Activated gamma-delta T cell treated with Interleukin-2 at 50 U/mL for 16 hours (primary cell): ENCODE results near the gene PLCB3.
"Not testable (repeated sequence)": the region's sequence is repeated elsewhere in the genome, so short reads cannot be mapped to it uniquely, and the experiment has no call there.

Source experiments
- DNase-seq: peaks from one replicate; pipeline ENCODE4 v3.0.0-alpha.2; 2020

Gene PLCB3

DNA sequence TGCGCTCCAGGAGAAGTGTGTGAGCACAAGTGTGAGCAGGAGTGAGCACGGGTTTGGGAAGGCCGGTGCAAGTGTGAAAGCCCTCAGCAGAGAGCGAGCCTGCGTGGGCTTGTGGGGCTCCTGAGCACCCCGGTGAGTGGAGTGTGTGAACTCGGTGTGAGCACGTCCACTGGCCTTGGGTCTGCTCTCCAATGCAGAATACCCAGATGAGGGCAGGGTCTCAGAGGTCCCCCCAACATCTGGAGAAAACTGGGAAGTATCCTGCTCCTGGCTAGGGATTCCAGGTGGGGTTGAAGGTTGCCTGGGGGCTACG lies 55.2 kb downstream of the PLCB3 start:
- DNase-seq, result no peak

- DNase-seq, result no peak
Observed at GRCh38 chr11:64306876-64307622, 55.7 kb downstream of the PLCB3 start.

GRCh38 chr11:64307795-64308194 lies 56.5 kb downstream of the PLCB3 start:
- DNase-seq, result not testable (repeated sequence)

DNA sequence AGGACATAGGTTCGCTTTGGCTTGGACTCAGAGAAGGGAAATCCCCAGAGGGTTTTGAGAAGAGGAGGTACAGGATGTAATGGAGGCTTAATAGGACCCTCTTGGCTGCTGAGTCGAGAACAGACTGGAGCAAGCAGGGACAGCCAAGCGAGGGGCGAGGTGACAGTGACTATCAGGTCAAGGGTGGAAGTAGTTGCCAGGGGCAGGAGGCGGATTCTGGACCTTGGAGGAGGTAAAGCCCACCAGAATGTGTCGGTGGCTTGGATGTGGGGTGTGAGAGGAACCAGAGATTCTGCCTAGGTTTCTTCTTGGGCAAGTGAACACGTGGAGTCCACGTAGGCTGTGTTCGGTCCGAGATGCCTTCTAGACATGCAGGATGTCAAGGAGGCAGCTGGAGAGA lies 61.6 kb downstream of the PLCB3 start:
- no peak for DNase-seq

DNA sequence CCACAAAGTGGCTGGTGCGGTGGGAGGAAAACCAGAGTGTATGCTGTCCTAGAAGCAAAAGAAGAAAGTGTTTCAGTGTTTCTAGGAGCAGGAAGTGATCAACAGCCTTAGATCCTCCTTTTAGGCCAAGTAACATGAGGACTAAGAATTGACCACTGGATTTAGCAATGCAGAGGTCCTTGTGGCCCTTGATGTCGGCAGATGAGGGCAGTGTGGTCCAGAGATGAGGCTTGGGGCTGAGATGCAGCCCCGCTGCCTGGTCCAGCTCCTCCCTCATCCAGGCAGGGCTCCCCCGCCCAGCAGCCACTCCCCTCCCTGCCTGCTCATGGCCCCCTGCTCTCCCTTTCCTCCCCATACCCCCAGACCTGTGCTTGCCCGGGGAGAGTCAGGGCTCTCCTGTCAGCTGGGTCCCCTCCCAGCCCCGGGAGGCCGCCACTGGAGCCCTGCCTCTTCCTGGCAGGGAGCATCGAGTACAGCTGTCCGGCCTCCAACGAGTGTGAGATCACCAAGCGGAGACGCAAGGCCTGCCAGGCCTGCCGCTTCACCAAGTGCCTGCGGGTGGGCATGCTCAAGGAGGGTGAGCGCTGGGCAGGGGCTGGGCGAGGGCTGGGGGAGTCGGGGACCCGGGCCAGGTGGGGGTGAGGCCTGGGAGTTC lies 62.3 kb downstream of the PLCB3 start:
- no peak for DNase-seq

GRCh38 chr11:64314146-64314804 lies 62.9 kb downstream of the PLCB3 start:
- DNase-seq, result no peak

DNA sequence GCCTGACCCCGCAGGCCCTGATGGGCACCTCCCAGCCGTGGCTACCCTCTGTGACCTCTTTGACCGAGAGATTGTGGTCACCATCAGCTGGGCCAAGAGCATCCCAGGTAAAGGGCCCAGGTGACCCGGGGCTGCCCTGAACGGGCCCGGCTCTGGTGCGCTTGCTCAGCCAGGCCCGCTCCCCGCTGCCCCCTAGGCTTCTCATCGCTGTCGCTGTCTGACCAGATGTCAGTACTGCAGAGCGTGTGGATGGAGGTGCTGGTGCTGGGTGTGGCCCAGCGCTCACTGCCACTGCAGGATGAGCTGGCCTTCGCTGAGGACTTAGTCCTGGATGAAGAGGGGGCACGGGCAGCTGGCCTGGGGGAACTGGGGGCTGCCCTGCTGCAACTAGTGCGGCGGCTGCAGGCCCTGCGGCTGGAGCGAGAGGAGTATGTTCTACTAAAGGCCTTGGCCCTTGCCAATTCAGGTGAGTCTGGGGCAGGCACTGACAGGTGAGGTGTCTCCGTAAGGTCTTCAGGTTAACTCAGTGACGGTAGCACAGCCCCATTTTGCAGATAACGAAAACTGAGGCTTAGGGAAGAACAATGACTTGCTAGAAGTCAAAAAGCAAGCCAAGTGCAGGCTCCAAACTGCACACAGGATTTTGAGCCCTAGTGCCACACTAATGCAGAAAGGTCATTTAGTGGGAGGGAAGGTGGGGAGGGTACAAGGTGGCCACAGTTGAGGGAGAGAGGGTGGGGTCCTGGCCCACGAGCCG lies 63.7 kb downstream of the PLCB3 start:
- no peak for DNase-seq

GRCh38 chr11:64315667-64316526 lies 64.6 kb downstream of the PLCB3 start:
- DNase-seq, result not testable (repeated sequence)

DNA sequence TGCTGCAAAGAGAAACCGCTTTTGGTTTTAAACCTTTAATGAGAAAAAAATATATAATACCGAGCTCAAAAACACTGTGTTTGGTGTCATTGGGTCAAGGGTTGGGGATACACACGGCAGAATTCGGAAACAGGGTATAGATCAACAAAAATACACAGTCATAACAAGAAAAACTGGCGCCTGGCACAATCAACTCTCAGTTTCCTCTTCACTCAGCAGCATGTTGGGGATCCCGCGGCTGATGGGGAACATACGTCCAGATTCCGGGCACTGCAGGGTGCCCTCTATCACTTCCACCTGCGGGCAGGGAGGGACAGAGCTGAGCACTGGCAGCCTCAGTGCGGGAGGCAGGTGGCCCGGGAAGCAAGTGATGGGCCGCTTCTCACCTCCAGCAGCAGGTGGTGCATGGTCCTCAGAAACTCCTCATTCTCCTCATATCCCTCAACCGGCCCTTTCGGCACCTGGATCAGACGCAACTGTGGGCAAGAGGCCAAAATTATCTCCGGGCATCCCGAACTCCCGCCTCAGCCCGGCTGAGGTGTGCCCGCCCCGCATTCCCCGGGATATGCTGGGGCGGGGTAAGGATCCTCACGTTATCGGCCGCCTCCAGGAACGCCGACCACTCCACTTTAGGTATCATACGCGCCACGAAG lies 65.5 kb downstream of the PLCB3 start:
- peak; percentile 34 for DNase-seq

- peak; percentile 95 for DNase-seq
Observed at GRCh38 chr11:64317325-64317960, 66.1 kb downstream of the PLCB3 start, which contains the start of gene TRMT112. TRMT112 (minus strand) TSS chr11:64317559; CDS start chr11:64317526, 33 bp downstream.

DNA sequence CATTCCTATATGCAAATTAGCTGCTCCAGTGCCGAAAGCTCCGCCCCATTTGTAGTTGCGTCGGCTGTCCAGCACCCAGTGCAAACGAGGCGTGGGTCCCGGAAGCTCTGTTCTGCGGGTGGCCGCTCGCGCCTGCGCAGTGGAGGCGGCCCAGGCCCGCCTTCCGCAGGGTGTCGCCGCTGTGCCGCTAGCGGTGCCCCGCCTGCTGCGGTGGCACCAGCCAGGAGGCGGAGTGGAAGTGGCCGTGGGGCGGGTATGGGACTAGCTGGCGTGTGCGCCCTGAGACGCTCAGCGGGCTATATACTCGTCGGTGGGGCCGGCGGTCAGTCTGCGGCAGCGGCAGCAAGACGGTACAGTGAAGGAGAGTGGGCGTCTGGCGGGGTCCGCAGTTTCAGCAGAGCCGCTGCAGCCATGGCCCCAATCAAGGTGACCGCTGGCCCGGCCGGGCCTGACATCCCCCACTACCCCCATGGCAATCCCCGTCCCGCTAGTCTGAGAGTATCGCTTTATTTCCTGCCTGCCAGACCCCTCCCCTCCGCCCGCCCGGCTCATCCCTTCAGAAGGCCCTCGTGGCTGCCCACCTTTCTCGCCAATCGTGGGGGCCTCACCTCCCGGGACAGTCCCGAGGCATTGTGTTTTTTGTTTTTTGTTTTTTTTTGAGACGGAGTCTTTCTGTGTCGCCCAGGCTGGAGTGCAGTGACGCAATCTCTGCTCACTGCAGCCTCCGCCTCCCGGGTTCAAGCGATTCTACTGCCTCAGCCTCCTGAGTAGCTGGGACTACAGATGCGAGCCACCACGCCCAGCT lies 66.8 kb downstream of the PLCB3 start, which contains the start of gene PRDX5:
PRDX5 (plus strand) TSS at position 161 of the 805 bp plus-strand sequence; CDS start at position 256, 95 bp downstream.
- peak; percentile 91 for DNase-seq
